ENCODE results near the gene DLGAP4.

DNA sequence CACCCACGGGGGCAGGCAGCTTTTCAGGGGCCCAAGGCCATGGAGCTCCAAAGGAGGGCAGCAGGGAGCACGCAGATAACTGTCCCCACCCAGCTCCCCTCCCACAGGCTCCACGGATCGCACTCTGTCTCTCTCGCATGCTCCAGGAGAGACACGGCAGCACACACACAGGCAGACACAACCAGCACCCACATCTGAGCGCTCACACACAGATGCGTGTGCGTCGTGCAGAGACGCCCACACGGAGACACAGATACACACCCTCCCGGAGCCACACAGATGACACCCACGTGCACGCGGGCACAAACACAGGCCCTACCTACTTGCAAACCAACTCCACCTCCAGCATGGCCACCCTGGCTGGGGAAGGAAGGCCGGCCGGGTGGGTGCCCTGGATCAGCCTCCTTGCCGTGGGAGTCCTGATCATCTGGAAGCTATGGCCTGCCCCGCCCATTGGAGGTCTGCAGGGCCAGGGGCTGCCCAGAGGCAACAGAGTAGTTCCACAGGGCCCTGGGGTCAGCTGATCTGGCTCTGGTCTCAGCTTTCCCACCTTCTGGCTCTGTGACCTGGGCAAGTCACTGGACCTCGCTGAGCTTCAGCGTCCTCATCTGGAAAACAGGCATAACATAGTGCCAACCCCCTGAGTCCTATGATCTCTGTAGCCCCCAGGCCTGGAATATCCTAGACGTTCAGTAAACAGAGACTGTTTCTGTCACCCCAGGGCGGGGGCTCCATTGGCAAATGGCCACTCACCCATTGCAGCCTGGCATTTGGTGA, 38.3 kb upstream of the DLGAP4 start:
- TF ChIP-seq, protein P1, sequence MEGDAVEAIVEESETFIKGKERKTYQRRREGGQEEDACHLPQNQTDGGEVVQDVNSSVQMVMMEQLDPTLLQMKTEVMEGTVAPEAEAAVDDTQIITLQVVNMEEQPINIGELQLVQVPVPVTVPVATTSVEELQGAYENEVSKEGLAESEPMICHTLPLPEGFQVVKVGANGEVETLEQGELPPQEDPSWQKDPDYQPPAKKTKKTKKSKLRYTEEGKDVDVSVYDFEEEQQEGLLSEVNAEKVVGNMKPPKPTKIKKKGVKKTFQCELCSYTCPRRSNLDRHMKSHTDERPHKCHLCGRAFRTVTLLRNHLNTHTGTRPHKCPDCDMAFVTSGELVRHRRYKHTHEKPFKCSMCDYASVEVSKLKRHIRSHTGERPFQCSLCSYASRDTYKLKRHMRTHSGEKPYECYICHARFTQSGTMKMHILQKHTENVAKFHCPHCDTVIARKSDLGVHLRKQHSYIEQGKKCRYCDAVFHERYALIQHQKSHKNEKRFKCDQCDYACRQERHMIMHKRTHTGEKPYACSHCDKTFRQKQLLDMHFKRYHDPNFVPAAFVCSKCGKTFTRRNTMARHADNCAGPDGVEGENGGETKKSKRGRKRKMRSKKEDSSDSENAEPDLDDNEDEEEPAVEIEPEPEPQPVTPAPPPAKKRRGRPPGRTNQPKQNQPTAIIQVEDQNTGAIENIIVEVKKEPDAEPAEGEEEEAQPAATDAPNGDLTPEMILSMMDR (IDR thresholded peaks at IDR 0.05): no peak
- TF ChIP-seq POLR2AphosphoS5 (IDR thresholded peaks at IDR 0.05) (no peak), POLR2A (IDR thresholded peaks at IDR 0.05) (no peak), EP300 (IDR thresholded peaks at IDR 0.05) (no peak)

Measured in stomach (tissue), 4 donors.